Thoracic aorta (tissue), 2 donors: ENCODE data around the gene RERGL. TPM values are rescaled to one million over a fixed set of nuclear protein-coding genes. Genes with fewer than 3 reads are reported as not detected.

ENCODE experiments used
- ATAC-seq: fragments of 150-250 bp; one replicate; pipeline ENCODE4 v1.8.0; 2017; ENCODE audit warnings: low read depth; ENCODE audit not compliant: insufficient number of reproducible peaks, low FRiP score
- DNase-seq: peaks from one replicate; pipeline ENCODE4 v3.0.0-alpha.2; 2020; ENCODE audit warnings: low spot score
- H3K27ac ChIP-seq, 2 donors: fragments of 200-600 bp; sonication (generic); 1 replicate in 1 of 2; 2 replicates in 1 of 2; pipeline ENCODE4 v1.5.1; 2016; ENCODE audit warnings: mild to moderate bottlenecking in 2 of 2, moderate library complexity in 2 of 2
- H3K27me3 ChIP-seq: fragments of 200-600 bp; sonication (generic); replicated peaks from 2 replicates; pipeline ENCODE4 v1.6.0; 2016; ENCODE audit warnings: mild to moderate bottlenecking; ENCODE audit not compliant: insufficient read depth
- H3K36me3 ChIP-seq: fragments of 200-600 bp; sonication (generic); one replicate; pipeline ENCODE4 v1.5.1; 2016
- H3K4me1 ChIP-seq, 2 donors: fragments of 200-600 bp; sonication (generic); 1 replicate in 1 of 2; 2 replicates in 1 of 2; pipeline versions ENCODE4 v1.5.1 to v1.6.0; 2016; ENCODE audit warnings: low read depth in 2 of 2, mild to moderate bottlenecking in 1 of 2; ENCODE audit not compliant: control insufficient read depth in 1 of 2
- H3K4me3 ChIP-seq: fragments of 200-600 bp; sonication (generic); 2 replicates; pipeline ENCODE4 v1.5.1; 2016; ENCODE audit warnings: mild to moderate bottlenecking
- H3K9me3 ChIP-seq: fragments of 200-600 bp; sonication (generic); 2 replicates; pipeline ENCODE4 v1.5.1; 2016
- total RNA-seq, 2 donors: library from RNA; depleted of rRNA; stranded (reverse); fragments of >200 nt; gene quantifications; one replicate each; pipeline versions ENCODE4 v1.1.0 to v1.2.3, GENCODE V29; 2016
- TF ChIP-seq, protein P1 (sequence below): fragments of 200-600 bp; sonication (generic); IDR thresholded peaks from one replicate; pipeline ENCODE4 v1.5.1; 2019; ENCODE audit warnings: antibody characterized with exemption

Gene RERGL
- total RNA-seq, 2 donors from 2014 or later: 9.0 to 15.3 TPM

DNA sequence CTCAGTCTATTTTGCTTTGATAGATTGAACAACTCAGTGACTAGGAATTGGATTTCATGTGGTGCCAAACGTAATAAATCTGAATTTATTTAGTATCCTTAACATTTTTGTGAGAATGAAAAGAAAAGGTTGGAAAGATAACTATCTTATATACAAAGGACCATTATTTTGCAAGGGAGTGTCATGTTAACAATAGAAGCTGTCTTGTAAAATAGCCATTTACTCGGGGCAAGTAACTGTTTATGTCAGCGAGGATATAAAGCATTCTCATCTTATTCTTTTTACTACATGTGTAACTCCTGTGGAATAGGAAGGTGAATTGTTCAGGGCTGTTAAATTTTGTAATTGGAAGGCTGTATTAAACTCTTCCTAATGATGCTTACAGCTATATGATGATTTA lies 5.9 kb downstream of the RERGL start:
- Histone ChIP-seq H3K27me3 (no peaks in the 10 kb centered on the region), H3K4me3 (no peak overlapping the region), H3K9me3 (no peaks in the 10 kb centered on the region), H3K36me3 (no peaks in the 10 kb centered on the region), H3K27ac (no peak overlapping the region), H3K4me1 (no peaks in the 10 kb centered on the region)
- ATAC-seq (no peak), DNase-seq (no peak)
- TF ChIP-seq, protein P1, sequence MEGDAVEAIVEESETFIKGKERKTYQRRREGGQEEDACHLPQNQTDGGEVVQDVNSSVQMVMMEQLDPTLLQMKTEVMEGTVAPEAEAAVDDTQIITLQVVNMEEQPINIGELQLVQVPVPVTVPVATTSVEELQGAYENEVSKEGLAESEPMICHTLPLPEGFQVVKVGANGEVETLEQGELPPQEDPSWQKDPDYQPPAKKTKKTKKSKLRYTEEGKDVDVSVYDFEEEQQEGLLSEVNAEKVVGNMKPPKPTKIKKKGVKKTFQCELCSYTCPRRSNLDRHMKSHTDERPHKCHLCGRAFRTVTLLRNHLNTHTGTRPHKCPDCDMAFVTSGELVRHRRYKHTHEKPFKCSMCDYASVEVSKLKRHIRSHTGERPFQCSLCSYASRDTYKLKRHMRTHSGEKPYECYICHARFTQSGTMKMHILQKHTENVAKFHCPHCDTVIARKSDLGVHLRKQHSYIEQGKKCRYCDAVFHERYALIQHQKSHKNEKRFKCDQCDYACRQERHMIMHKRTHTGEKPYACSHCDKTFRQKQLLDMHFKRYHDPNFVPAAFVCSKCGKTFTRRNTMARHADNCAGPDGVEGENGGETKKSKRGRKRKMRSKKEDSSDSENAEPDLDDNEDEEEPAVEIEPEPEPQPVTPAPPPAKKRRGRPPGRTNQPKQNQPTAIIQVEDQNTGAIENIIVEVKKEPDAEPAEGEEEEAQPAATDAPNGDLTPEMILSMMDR: no peak

DNA sequence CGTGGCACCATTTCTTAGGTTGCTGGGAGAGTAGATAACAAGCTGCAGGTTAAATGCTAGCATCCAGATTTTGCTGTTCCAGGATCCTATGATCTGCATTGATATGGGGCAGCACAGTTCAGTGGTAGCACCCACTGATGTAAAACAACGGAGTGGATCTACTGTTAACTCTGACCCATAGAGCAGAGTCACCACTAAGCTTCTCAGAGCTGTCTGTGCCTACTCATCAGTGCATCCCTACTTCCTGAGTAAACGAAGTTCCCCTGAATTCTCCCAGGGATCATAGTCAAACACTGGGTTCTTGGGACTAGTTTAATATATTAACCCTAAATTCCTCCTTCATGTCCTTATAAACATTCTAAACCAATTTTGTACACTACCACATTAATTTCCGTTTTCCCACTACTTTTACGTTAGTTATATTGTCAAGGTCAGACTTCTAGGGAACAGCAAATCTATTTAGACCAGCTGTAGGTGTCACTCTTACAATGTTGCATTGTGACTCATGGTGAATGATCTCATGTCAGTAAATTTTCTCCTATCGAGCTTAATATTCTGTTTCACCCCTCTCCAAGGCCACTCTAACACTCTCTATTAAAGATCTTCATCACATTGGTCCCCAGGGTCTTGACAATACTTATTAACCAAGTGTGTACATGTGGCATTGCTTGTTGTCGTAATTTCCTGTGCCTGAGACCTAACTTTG lies 10.3 kb downstream of the RERGL start:
- TF ChIP-seq, protein P1: no peak
- no peaks in the 10 kb centered on the region for H3K9me3 ChIP-seq
- DNase-seq: no peak
- no peak overlapping the region for H3K27ac ChIP-seq
- ATAC-seq: no peak
- no peaks in the 10 kb centered on the region for H3K4me1 ChIP-seq
- H3K36me3 ChIP-seq: no peaks in the 10 kb centered on the region
- H3K27me3 ChIP-seq: no peaks in the 10 kb centered on the region
- no peak overlapping the region for H3K4me3 ChIP-seq

DNA sequence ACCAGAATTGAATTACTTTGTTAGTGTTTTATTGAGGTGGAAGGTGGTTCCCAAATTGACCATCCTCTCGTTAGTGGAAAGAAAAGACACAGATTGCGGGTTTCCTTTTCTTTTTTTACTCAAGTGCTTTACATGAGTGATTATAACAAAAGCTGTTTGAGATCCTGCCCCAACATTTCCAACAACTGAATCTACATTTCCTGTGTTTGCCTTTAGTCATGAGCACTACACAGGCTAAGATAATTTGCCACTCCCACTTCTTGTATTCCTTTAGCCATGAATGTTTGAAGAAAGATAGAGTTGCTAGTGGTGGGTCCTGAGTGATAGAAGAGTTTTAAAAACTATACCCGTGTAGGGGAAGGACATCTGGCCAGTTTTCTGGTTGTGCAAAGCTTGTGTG lies 16.0 kb downstream of the RERGL start:
- TF ChIP-seq, protein P1: no peak
- Histone ChIP-seq H3K27ac (no peak overlapping the region), H3K27me3 (no peaks in the 10 kb centered on the region), H3K36me3 (no peaks in the 10 kb centered on the region), H3K9me3 (no peaks in the 10 kb centered on the region), H3K4me3 (no peak overlapping the region), H3K4me1 (no peaks in the 10 kb centered on the region)
- ATAC-seq (no peak), DNase-seq (no peak)

DNA sequence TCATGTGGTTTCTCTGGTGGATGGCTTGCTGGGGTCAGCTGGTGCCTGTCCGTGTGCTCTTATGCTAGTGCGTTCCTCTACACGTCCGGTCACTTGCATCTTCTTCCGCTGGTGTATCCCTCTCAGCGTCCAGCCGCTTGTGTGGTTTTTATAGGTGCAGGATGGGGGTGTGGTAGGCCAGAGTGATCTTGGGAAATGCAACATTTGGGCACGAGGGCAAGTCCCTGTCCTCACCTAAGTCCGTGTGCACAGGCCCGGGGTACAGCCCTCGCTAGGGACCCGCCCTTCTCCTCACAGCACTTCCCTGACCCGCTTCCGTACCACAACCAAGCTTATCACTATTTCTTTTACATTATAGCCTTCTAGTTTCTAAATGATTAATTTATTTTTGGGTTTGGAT lies 17.3 kb downstream of the RERGL start:
- H3K27ac ChIP-seq: no peak overlapping the region
- H3K27me3 ChIP-seq: no peaks in the 10 kb centered on the region
- no peaks in the 10 kb centered on the region for H3K36me3 ChIP-seq
- ATAC-seq: no peak
- H3K9me3 ChIP-seq: no peaks in the 10 kb centered on the region
- no peak overlapping the region for H3K4me3 ChIP-seq
- no peak for DNase-seq
- H3K4me1 ChIP-seq: no peaks in the 10 kb centered on the region
- TF ChIP-seq, protein P1: no peak

DNA sequence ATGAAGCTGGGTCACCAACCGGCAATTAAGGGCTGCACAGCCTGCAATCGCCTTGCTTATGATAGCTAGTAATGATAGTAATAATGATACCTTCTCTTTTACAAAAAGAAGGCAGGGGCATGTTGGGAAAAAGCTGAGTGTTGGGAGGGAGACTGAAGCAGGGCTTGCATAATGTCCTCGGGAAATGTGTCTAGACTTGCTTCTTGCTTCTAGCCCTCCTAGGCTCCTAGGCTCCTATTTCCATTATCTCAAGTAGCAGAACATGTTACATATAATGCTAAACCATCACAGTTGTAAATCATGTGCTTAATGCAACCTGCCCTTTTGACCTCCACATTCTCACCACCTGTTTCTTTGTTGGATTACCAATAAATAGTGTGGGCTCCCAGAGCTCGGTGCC lies 18.7 kb downstream of the RERGL start:
- Histone ChIP-seq H3K27ac (no peak overlapping the region), H3K27me3 (no peaks in the 10 kb centered on the region), H3K36me3 (no peaks in the 10 kb centered on the region), H3K4me1 (no peaks in the 10 kb centered on the region), H3K9me3 (no peaks in the 10 kb centered on the region), H3K4me3 (no peak overlapping the region)
- DNase-seq (no peak), ATAC-seq (no peak)
- TF ChIP-seq, protein P1: no peak
